ENCODE results near the gene DNAH17. TPM values are rescaled to one million over a fixed set of nuclear protein-coding genes. Genes with fewer than 3 reads are reported as not detected.

Gene DNAH17
- total and polyA plus RNA-seq, 2 of the 13 experiments (the other 11 are each of a cell fraction or from before 2014, with no cell fraction given): 0.86 to 1.6 TPM

GRCh38 chr17:78432226-78433012 is 144.8 kb downstream of the DNAH17 start:
- peaks cover 0 to 2% of the 10 kb centered on the region in 2 experiments; a peak in 2 of 5 replicates for H3K36me3 ChIP-seq (replicated peaks in 1 of 2; ENCODE audit: control insufficient read depth in 1 of 2, insufficient read depth in 2 of 2, low read length in 2 of 2)
- peak overlapping the region; percentile 77 for H3K4me2 ChIP-seq (ENCODE audit: low read depth, low read length)
- no peak overlapping the region for H2AFZ ChIP-seq (ENCODE audit: low read length)
- no peak for FAIRE-seq
- no peaks in the 10 kb centered on the region for H3K9me3 ChIP-seq (ENCODE audit: low read length)
- no peak for DNase-seq (ENCODE audit: low spot score)
- ChIA-PET CTCF (ENCODE audit: low intra/inter-chr PET ratio, low total read pairs) (no interaction called here), POLR2A (interaction anchor here (0.7 to 2.5 kb wide), 3 partner anchors 9 to 72 kb away, joined by 3 to 12 read pairs (median 4); no protein-coding TSS in a partner anchor)
- no peaks in the 10 kb centered on the region for H3K79me2 ChIP-seq (ENCODE audit: insufficient read depth, low read length)
- peak; percentile 19 for ATAC-seq
- intact Hi-C loops (cut with micrococcal nuclease; ENCODE audit: unreplicated experiment) (no loop called here), in situ Hi-C loops (cut with HindIII; ENCODE audit: extremely low pct_ligation_motif_present, low pct_unique_long_range_greater_than_20kb) (no loop called here)
- H3K27me3 ChIP-seq (ENCODE audit: control insufficient read depth in 1 of 2, insufficient read depth in 2 of 2, low read length in 2 of 2): peaks cover 0 to 8% of the 10 kb centered on the region in 2 experiments; a peak in 3 of 5 replicates
- H3K9ac ChIP-seq (ENCODE audit: insufficient read depth, low read depth, low read length): no peak overlapping the region; the same call in 1 of the 2 replicates
- no TSS peak for BruUV-seq (replicated peaks)
- no peaks in the 10 kb centered on the region for H4K20me1 ChIP-seq (ENCODE audit: insufficient read depth, low read length)
- peaks cover 32% of the 10 kb centered on the region for H3K4me1 ChIP-seq (ENCODE audit: insufficient read depth, low read length)
- WGBS (ENCODE audit: low lambda C conversion rate): 30% methylated on average over 17 of the region's 21 CpGs
- peak overlapping the region; percentile 9 for H3K27ac ChIP-seq (ENCODE audit: extremely low read length, insufficient read depth, low read length)
- peak overlapping the region in 1 of 3 experiments; percentile 39; a peak in 1 of 6 replicates for H3K4me3 ChIP-seq (replicated peaks in 1 of 3; ENCODE audit: insufficient read depth in 1 of 3, low read depth in 2 of 3, low read length in 3 of 3)
- TF ChIP-seq EP300 (IDR thresholded peaks at IDR 0.05; ENCODE audit: low read depth in 2 of 2, low read length in 2 of 2) (no peak), EP300 (CRISPR knock-in tag; IDR thresholded peaks at IDR 0.05; ENCODE audit: borderline replicate concordance) (no peak), SAFB2 (CRISPR knock-in tag; IDR thresholded peaks at IDR 0.05; ENCODE audit: borderline replicate concordance, low read depth) (no peak), POLR2AphosphoS5 (IDR thresholded peaks at IDR 0.05; ENCODE audit: low read depth, low read length) (no peak), SP5 (CRISPR knock-in tag; IDR thresholded peaks at IDR 0.05; ENCODE audit: borderline replicate concordance, low read depth) (no peak), ARNTL (CRISPR knock-in tag; IDR thresholded peaks at IDR 0.05) (no peak), ZNF580 (CRISPR knock-in tag; IDR thresholded peaks at IDR 0.05; ENCODE audit: borderline replicate concordance, low read depth) (peak; percentile 80; the same call in 1 of the 2 replicates), ZNF280B (CRISPR knock-in tag; IDR thresholded peaks at IDR 0.05; ENCODE audit: borderline replicate concordance) (0 out of 2 replicates have a peak, but pooled peaks have one; percentile 33), ZNF205 (CRISPR knock-in tag; IDR thresholded peaks at IDR 0.05) (0 out of 2 replicates have a peak, but pooled peaks have one; percentile 39), RFXANK (CRISPR knock-in tag; IDR thresholded peaks at IDR 0.05) (no peak), PITX1 (CRISPR knock-in tag; IDR thresholded peaks at IDR 0.05) (peak; percentile 50), MXD1 (CRISPR knock-in tag; IDR thresholded peaks at IDR 0.05) (0 out of 2 replicates have a peak, but pooled peaks have one; percentile 10), ZNF124 (CRISPR knock-in tag; IDR thresholded peaks at IDR 0.05) (no peak), ZNF121 (CRISPR knock-in tag; IDR thresholded peaks at IDR 0.05) (no peak), ETS1 (CRISPR knock-in tag; IDR thresholded peaks at IDR 0.05) (no peak), ZNF180 (CRISPR knock-in tag; IDR thresholded peaks at IDR 0.05; ENCODE audit: borderline replicate concordance, low read depth) (no peak), NFYC (CRISPR knock-in tag; IDR thresholded peaks at IDR 0.05) (peak; percentile 60), ZNF224 (CRISPR knock-in tag; IDR thresholded peaks at IDR 0.05) (0 out of 2 replicates have a peak, but pooled peaks have one; percentile 69), ZSCAN25 (CRISPR knock-in tag; IDR thresholded peaks at IDR 0.05) (no peak), ONECUT2 (CRISPR knock-in tag; IDR thresholded peaks at IDR 0.05) (no peak), GTF2F1 (IDR thresholded peaks at IDR 0.05; ENCODE audit: low read length) (no peak), CREB1 (IDR thresholded peaks at IDR 0.05) (peak; percentile 68; the same call in 1 of the 2 replicates), CREB1 (CRISPR knock-in tag; IDR thresholded peaks at IDR 0.05) (no peak; the same call in 1 of the 2 replicates)

Data from HepG2 (cell line).